Raji (cell line): ENCODE data around the gene CLSTN1.

Source experiments
- POLR2A ChIP-seq: IDR thresholded peaks from 2 replicates; pipeline ENCODE4 v1.6.1; 2011; ENCODE audit warnings: low read depth, low read length, control low read depth; ENCODE audit not compliant: insufficient read depth

The CLSTN1 gene

GRCh38 chr1:9858293-9859035 lies 34.7 kb upstream of the CLSTN1 start:
- no peak for TF ChIP-seq POLR2A

GRCh38 chr1:9855186-9855585 lies 31.4 kb upstream of the CLSTN1 start:
- no peak for TF ChIP-seq POLR2A

- peak; percentile 26; the same call in 1 of the 2 replicates for TF ChIP-seq POLR2A
These were observed 29.5 kb upstream of the CLSTN1 start for GRCh38 chr1:9853249-9853595.

- no peak for TF ChIP-seq POLR2A
These were observed 28.9 kb upstream of the CLSTN1 start for GRCh38 chr1:9852410-9853248.

DNA sequence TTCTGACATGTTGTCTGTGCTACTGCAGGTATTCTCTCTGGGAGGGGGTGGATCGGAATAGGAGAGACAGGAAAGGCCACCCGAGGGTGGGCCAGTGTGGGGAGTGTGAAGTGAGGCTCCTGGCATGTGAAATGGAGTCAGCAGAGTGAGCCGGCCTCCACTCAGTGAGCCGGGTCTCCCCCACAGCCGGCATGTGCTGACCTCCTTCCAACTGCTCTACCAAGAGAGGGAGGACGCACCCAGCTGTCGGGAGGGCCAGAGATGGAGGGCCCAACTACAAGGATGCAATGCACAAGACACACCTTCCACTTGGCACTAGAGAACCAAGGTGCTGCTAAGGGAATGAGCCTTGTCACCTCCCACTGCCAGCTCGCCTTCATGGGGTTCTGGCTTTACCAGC lies 28.2 kb upstream of the CLSTN1 start:
- TF ChIP-seq POLR2A: no peak

DNA sequence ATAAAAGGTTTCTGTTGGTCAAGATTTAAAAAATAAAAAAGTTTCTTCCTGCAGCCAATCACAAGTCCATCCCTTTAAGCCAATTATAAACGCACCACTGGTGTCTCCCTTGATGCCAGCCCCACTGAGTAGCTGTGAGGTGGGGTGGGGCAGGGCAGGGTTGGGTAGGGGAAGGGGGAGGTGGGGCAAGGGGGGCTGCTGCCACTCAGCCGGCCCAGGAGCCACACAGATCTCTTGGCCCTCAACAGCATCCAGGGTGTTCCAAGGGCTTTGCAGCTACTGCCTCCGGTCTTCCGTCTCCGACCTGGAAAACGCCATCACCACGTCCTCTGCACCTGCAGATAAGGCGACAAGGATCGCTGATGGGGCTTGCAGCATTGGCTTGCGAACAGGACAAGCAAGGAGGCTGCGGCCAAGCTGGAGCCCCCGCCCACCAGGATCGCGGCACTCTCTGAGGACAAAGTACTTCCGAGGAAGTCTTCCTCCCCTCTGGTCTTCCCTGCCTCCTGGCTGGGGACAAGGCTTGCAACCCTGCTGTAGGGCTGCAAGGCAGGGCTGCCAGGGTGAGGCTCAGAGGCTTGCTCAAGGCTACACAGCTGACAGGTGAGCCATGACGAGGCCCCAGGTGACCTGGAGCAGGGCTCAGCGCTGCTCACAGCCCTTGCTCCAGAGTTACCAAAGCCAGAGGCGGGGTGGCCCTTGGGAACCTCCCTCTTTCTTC lies 26.8 kb upstream of the CLSTN1 start:
- peak; percentile 93 for TF ChIP-seq POLR2A

DNA sequence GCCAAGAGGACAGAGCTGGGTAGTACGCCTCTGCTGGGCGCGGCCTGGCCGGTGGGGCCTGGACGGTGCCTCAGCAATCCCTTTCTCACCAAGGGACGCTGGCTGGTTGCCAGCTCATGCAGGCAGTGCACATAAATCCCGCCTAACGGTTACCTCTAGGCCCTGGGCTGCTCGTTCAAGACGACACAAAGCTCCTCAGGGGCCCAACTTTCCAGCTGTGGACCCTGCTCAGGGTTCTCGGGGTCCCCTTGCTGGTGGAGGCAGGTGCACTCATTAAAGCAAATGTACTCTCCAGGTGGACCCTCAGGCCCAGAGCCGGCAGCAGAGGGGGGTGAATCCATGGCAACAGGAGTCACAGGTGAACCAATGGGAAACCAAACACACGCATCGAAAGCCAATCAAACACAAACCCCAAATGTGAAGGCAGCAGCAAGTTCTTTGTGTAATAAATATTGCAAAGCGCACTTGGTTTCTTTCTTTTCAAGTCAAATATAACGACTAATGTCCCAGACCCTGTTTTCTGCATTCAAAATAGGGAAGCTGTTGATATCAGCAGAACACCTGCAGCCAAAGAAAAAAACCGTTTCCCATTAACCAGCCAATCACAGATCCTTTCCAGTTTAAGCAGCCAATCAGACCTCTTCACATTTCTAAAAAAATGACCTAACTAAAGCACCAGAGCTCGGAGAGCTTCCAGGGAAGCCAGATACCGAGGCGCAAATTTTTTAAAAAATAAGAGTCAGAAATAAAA lies 26.1 kb upstream of the CLSTN1 start:
- peak; percentile 65 for TF ChIP-seq POLR2A

GRCh38 chr1:9848022-9848421 lies 24.3 kb upstream of the CLSTN1 start:
- no peak for TF ChIP-seq POLR2A

DNA sequence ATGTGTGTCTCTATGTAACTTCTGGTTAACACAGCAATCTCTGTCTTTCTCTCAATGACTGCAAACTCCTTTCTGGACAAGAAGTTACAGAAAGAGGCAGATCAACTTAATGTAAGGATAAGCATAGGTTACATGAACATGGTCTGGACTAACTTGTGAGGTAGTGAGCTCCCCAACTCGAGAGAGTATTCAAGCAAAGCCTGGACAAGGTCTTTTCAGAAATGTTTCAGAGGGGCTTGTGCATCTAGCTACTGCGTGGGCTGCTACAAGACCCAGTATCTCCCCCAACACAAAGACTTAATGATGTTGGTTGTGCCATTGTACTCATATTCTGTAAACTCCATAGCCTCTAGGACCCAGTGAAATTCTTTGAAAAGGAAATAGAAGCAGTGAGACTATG lies 23.5 kb upstream of the CLSTN1 start:
- TF ChIP-seq POLR2A: no peak

DNA sequence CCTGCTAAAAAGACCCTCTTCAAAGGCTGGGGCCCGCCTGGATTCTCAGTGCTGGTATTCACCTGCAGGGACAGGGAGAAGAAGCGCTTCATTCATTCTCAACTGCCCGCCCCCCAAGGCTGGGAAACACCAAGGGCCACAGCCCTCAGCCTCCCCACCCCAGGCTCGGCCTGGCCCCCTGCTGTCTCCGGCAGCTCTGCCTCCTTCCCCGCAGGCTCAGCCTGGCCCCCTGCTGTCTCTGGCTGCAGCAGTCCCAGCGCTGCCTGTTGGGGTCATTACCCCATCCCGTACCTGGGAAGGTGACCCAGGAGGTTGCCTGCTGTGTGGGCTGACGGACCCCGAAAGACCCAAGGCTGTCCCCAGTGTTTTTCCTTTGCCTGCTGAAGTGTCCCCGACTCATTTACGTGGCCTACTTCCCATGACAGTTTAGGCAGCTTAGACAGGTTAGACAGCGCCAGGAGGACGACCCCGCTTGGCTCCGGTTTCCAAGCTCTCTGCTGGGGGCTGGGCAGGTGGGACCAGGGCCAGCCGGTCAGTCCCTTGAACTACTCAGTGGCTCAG lies 22.9 kb upstream of the CLSTN1 start:
- no peak for TF ChIP-seq POLR2A

DNA sequence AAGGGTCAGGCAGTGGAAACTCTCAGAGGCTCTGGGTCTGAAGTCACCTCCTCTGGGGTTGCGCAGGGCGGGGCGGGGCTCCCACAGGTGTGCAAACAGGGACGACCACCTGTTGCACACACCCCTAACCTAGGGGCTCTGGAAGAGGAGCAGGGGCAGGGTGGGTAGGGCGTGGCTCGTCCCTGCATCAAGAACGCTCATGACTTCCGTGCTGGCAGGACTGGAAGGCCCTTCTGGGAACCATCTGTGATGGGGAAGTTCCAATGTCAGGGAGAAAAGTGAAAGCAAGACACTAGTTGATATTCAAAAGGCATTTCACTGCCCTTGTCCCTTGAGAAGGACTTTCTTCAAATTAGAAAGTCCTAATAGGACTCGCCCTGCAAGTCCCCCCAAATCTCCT lies 22.1 kb upstream of the CLSTN1 start:
- no peak for TF ChIP-seq POLR2A

DNA sequence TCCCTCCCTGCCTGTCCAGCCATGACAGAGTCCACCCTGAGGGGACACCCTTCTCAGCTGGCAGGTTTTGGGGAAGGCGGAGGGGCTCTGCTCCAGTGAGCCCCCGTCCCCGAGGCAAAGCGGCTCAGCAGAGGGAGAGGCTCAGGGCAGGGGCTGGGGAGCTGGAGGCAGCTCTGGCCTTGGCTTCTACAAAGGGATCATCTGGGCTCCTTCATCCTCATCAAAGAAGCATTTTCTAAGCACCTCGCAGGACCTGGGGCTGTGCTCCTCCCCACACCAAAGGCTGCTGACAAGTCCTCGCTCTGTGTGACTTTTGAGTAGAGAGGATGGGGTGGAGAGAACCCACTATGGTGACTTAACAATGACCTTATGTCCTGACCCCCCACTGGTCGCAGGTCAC lies 21.0 kb upstream of the CLSTN1 start:
- no peak for TF ChIP-seq POLR2A

GRCh38 chr1:9844106-9844505 lies 20.3 kb upstream of the CLSTN1 start:
- TF ChIP-seq POLR2A: no peak

- TF ChIP-seq POLR2A: no peak
These were observed 19.8 kb upstream of the CLSTN1 start for GRCh38 chr1:9843576-9843945.

GRCh38 chr1:9842781-9843575 lies 19.2 kb upstream of the CLSTN1 start:
- TF ChIP-seq POLR2A: no peak
